Cardiac muscle cell (in vitro differentiated cells and primary cell): Measurements from ENCODE around the gene MAMDC2. TPM values are rescaled to one million over a fixed set of nuclear protein-coding genes. Genes with fewer than 3 reads are reported as not detected.

ENCODE experiments used
- DNase-seq, 2 donors: peaks; one replicate each; pipeline versions ENCODE4 v3.0.0 to v3.0.0-alpha.2; 2010 to 2017; ENCODE audit warnings: low read depth in 1 of 2, low spot score in 1 of 2
- H3K27ac ChIP-seq: fragments of 200-600 bp; sonication (generic); 2 replicates; pipeline ENCODE4 v1.5.1; 2016
- H3K27me3 ChIP-seq: fragments of 200-600 bp; sonication (generic); 2 replicates; pipeline ENCODE4 v1.6.0; 2016; ENCODE audit warnings: control low read depth
- H3K36me3 ChIP-seq: fragments of 200-600 bp; sonication (generic); 2 replicates; pipeline ENCODE4 v1.5.1; 2016; ENCODE audit warnings: control low read depth
- H3K4me1 ChIP-seq: fragments of 200-600 bp; sonication (generic); 2 replicates; pipeline ENCODE4 v1.8.1; 2017; ENCODE audit warnings: low read depth, mild to moderate bottlenecking, mixed run types
- H3K4me3 ChIP-seq: fragments of 200-600 bp; sonication (generic); 2 replicates; pipeline ENCODE4 v1.5.1; 2016; ENCODE audit warnings: mild to moderate bottlenecking
- H3K9me3 ChIP-seq: fragments of 200-600 bp; sonication (generic); 2 replicates; pipeline ENCODE4 v1.5.1; 2017; ENCODE audit warnings: low read depth, mild to moderate bottlenecking, control low read depth
- polyA plus RNA-seq: library from polyadenylated mRNA; unstranded; fragments of >200 nt; fragmentation: Nextera tagmentation; extraction: Ambion mirVana; gene quantifications from 2 replicates; pipeline ENCODE4 v1.2.1, GENCODE V29; 2016
- total RNA-seq: library from RNA; depleted of rRNA; stranded (reverse); fragments of >200 nt; gene quantifications from 2 replicates; pipeline ENCODE4 v1.2.3, GENCODE V29; 2016
- TF ChIP-seq, protein P1 (sequence below): IDR thresholded peaks from 2 replicates; pipeline ENCODE4 v1.5.1; 2012; ENCODE audit warnings: low read depth, mild to moderate bottlenecking, low read length

The MAMDC2 gene
- total and polyA plus RNA-seq, 2 experiments from 2014 or later: 0.54 to 1.1 TPM

- H3K27me3 ChIP-seq: no peaks in the 10 kb centered on the region
- H3K9me3 ChIP-seq: no peaks in the 10 kb centered on the region
- no peaks in the 10 kb centered on the region for H3K36me3 ChIP-seq
- H3K4me3 ChIP-seq: no peak overlapping the region
- H3K27ac ChIP-seq: no peak overlapping the region
- no peaks in the 10 kb centered on the region for H3K4me1 ChIP-seq
- no peak for DNase-seq
- TF ChIP-seq, protein P1, sequence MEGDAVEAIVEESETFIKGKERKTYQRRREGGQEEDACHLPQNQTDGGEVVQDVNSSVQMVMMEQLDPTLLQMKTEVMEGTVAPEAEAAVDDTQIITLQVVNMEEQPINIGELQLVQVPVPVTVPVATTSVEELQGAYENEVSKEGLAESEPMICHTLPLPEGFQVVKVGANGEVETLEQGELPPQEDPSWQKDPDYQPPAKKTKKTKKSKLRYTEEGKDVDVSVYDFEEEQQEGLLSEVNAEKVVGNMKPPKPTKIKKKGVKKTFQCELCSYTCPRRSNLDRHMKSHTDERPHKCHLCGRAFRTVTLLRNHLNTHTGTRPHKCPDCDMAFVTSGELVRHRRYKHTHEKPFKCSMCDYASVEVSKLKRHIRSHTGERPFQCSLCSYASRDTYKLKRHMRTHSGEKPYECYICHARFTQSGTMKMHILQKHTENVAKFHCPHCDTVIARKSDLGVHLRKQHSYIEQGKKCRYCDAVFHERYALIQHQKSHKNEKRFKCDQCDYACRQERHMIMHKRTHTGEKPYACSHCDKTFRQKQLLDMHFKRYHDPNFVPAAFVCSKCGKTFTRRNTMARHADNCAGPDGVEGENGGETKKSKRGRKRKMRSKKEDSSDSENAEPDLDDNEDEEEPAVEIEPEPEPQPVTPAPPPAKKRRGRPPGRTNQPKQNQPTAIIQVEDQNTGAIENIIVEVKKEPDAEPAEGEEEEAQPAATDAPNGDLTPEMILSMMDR: no peak
Measured at GRCh38 chr9:70094747-70095146, 51.1 kb downstream of the MAMDC2 start.

DNA sequence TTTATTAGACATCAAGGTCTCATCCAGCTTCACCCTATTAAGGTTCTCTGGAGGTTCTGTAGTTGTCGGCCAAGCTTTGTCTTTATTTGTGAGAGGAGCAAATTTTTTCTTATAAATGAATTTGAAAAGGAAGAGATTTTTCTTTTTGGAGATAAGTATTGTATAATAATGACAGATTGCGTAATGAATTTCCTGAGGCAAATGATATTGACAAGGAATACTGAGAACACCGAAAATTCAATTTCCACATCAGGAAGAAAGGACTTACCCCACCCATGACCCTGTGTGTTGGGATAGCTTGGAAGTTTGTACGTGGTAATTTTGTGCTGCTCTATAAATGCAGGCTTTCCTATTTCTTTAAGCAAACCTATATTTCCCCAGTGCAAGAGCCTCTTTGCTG, 53.5 kb downstream of the MAMDC2 start:
- Histone ChIP-seq H3K27me3 (no peaks in the 10 kb centered on the region), H3K4me1 (peaks cover 4% of the 10 kb centered on the region), H3K4me3 (no peak overlapping the region), H3K27ac (no peak overlapping the region), H3K9me3 (no peaks in the 10 kb centered on the region), H3K36me3 (no peaks in the 10 kb centered on the region)
- DNase-seq: no peak
- TF ChIP-seq, protein P1: no peak

DNA sequence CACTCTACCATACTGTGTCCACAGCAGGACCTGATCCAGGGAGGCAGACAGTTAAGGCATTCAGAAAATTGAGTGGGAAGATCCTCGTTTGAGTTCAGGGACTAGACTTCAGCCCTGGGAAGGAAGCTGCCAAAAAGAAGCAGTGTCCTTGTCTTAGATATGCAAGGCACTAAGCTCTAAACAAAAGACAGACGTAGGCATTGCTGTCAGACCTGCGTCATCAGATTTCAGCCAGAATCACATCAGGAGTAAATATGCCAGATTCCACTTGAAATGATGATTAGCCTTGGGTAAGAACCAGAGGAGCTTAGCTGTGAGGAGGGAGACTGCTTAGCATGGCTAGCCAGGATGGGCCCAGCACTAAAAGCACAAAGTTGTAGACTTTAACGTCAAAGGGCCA, 56.7 kb downstream of the MAMDC2 start:
- H3K9me3 ChIP-seq: no peaks in the 10 kb centered on the region
- H3K4me1 ChIP-seq: peaks cover 4% of the 10 kb centered on the region
- no peaks in the 10 kb centered on the region for H3K27me3 ChIP-seq
- peak in 1 of 2 donors; percentile 67 for DNase-seq
- H3K4me3 ChIP-seq: no peak overlapping the region
- TF ChIP-seq, protein P1: no peak
- H3K36me3 ChIP-seq: no peaks in the 10 kb centered on the region
- H3K27ac ChIP-seq: no peak overlapping the region

DNA sequence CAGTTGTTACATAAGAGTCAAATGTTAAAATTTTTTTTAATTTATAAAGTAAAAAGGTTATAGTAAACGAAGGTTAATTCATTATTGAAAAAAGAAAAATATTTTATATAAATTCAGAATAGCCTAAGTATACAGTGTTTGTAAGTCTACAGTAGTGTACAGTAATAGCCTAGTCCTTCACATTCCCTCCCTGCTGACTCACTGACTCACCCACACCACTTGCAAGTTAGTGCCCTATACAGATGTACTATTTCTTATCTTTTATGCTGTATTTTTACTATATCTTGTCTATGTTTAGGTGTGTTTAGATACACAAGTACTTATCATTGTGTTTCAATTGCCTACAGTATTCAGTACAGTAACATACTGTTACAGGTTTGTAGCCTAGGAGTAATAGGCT, 57.6 kb downstream of the MAMDC2 start:
- TF ChIP-seq, protein P1: no peak
- H3K4me3 ChIP-seq: no peak overlapping the region
- no peaks in the 10 kb centered on the region for H3K27me3 ChIP-seq
- H3K36me3 ChIP-seq: no peaks in the 10 kb centered on the region
- no peak for DNase-seq
- H3K27ac ChIP-seq: no peak overlapping the region
- peaks cover 4% of the 10 kb centered on the region for H3K4me1 ChIP-seq
- no peaks in the 10 kb centered on the region for H3K9me3 ChIP-seq

- Histone ChIP-seq H3K9me3 (no peaks in the 10 kb centered on the region), H3K4me3 (no peak overlapping the region), H3K36me3 (no peaks in the 10 kb centered on the region), H3K27ac (no peak overlapping the region), H3K4me1 (peaks cover 4% of the 10 kb centered on the region), H3K27me3 (no peaks in the 10 kb centered on the region)
- no peak for DNase-seq
- TF ChIP-seq, protein P1: no peak
Measured at GRCh38 chr9:70105147-70105546, 61.5 kb downstream of the MAMDC2 start.

DNA sequence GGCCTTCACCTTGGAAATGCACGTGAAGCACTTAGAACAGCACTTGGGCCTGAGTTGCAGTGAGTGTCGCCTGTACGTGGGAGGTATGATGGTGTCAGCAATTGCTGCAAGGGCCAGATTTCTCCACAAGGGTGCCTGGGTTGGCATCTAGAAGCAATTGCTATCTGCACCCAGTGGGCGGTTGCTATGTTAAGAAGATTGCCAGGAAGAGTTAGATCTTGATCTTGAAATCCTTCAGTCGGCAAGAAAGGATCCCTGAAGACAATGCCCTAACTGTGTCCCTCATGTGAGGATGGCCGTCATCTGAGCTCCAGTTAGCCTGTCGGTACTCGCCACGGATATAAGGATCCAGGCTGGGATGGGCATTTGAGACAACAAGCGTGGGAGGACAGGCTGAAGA, 62.9 kb downstream of the MAMDC2 start:
- H3K9me3 ChIP-seq: no peaks in the 10 kb centered on the region
- DNase-seq: no peak
- H3K27ac ChIP-seq: no peak overlapping the region
- no peak overlapping the region for H3K4me3 ChIP-seq
- no peaks in the 10 kb centered on the region for H3K4me1 ChIP-seq
- no peaks in the 10 kb centered on the region for H3K36me3 ChIP-seq
- H3K27me3 ChIP-seq: no peaks in the 10 kb centered on the region
- TF ChIP-seq, protein P1: no peak
